Renal cortical epithelial cell (primary cell): ENCODE results near the gene GH2. TPM values are rescaled to one million over a fixed set of nuclear protein-coding genes. Genes with fewer than 3 reads are reported as not detected.
"Not testable (repeated sequence)": the region's sequence is repeated elsewhere in the genome, so short reads cannot be mapped to it uniquely, and the experiment has no call there.

Experiments used
- DNase-seq: peaks from one replicate; pipeline ENCODE4 v3.0.0-alpha.2; 2011; ENCODE audit warnings: low read depth
- total RNA-seq: library from RNA; depleted of rRNA; stranded (reverse); fragments of >200 nt; gene quantifications from 2 replicates; pipeline ENCODE4 v1.2.3, GENCODE V29; 2014

GH2 gene
- total RNA-seq, 1 donor from 2014 or later = not detected

GRCh38 chr17:63911041-63911635 is 29.4 kb upstream of the GH2 start, which contains the start of gene CSHL1:
TSS of gene CSHL1 (minus strand) at chr17:63911258. CDS start at chr17:63911196, 62 bp downstream.
- no peak for DNase-seq

GRCh38 chr17:63910096-63910495 is 28.4 kb upstream of the GH2 start:
- DNase-seq = no peak

- not testable (repeated sequence) for DNase-seq
These were observed 27.8 kb upstream of the GH2 start for GRCh38 chr17:63909586-63909985.

- DNase-seq = not testable (repeated sequence)
These were observed 25.5 kb upstream of the GH2 start for GRCh38 chr17:63907161-63907778.

- DNase-seq = not testable (repeated sequence)
These were observed 23.1 kb upstream of the GH2 start for GRCh38 chr17:63904796-63905195.

GRCh38 chr17:63903787-63904201 is 22.1 kb upstream of the GH2 start:
- not testable (repeated sequence) for DNase-seq

- not testable (repeated sequence) for DNase-seq
These were observed 20.2 kb upstream of the GH2 start for GRCh38 chr17:63901971-63902370.

- not testable (repeated sequence) for DNase-seq
These were observed 17.4 kb upstream of the GH2 start for GRCh38 chr17:63898899-63899798.

GRCh38 chr17:63896524-63897354 is 15.0 kb upstream of the GH2 start, which contains the start of gene CSH1:
TSS of gene CSH1 (minus strand) at chr17:63896574. CDS start at chr17:63896511, 63 bp downstream.
- DNase-seq = not testable (repeated sequence)

- not testable (repeated sequence) for DNase-seq
These were observed 13.1 kb upstream of the GH2 start for GRCh38 chr17:63894821-63895220.

GRCh38 chr17:63894021-63894420 is 12.3 kb upstream of the GH2 start:
- DNase-seq = not testable (repeated sequence)

- not testable (repeated sequence) for DNase-seq
These were observed 10.7 kb upstream of the GH2 start for GRCh38 chr17:63892316-63893037.

- not testable (repeated sequence) for DNase-seq
These were observed 7.5 kb upstream of the GH2 start for GRCh38 chr17:63889026-63889848.

- DNase-seq = not testable (repeated sequence)
These were observed 3.4 kb upstream of the GH2 start for GRCh38 chr17:63885119-63885518.

- not testable (repeated sequence) for DNase-seq
These were observed 932 bp upstream of the GH2 start for GRCh38 chr17:63882626-63883126.

- not testable (repeated sequence) for DNase-seq
These were observed 407 bp downstream of the GH2 start for GRCh38 chr17:63881337-63881736.

- no peak for DNase-seq
These were observed 1.0 kb downstream of the GH2 start for GRCh38 chr17:63880706-63881105.

- not testable (repeated sequence) for DNase-seq
These were observed 3.3 kb downstream of the GH2 start for GRCh38 chr17:63878413-63878812.

GRCh38 chr17:63874693-63875092 is 7.1 kb downstream of the GH2 start:
- DNase-seq = not testable (repeated sequence)
